ENCODE measurements around the gene AUTS2. TPM values are rescaled to one million over a fixed set of nuclear protein-coding genes. Genes with fewer than 3 reads are reported as not detected.

The AUTS2 gene
- polyA plus RNA-seq, 1 donor (not counting 4 experiments of a cell fraction or from before 2014, with no cell fraction given) = 4.7 TPM

GRCh38 chr7:70640266-70640833 lies 1042.1 kb downstream of the AUTS2 start:
- Histone ChIP-seq H3K27me3 (ENCODE audit: control insufficient read depth, extremely low read depth, insufficient read depth, low read length) (no peaks in the 10 kb centered on the region), H3K4me2 (ENCODE audit: control insufficient read depth, extremely low read depth, insufficient read depth, low read depth, low read length) (no peak overlapping the region), H3K4me1 (ENCODE audit: control insufficient read depth, extremely low read depth, insufficient read depth, low read length) (peaks cover 6% of the 10 kb centered on the region), H2AFZ (ENCODE audit: control insufficient read depth, low read length) (no peak overlapping the region), H3K9ac (ENCODE audit: control insufficient read depth, extremely low read depth, insufficient read depth, low read length) (no peak overlapping the region), H3K36me3 (ENCODE audit: control insufficient read depth in 2 of 2, extremely low read depth in 1 of 2, insufficient read depth in 2 of 2, low read length in 2 of 2) (no peaks in the 10 kb centered on the region), H3K4me3 (ENCODE audit: control insufficient read depth in 2 of 3, extremely low read depth in 1 of 3, insufficient read depth in 2 of 3, low read depth in 1 of 3, low read length in 3 of 3) (no peak overlapping the region), H3K9me1 (ENCODE audit: control insufficient read depth, extremely low read depth, insufficient read depth, low read length) (no peaks in the 10 kb centered on the region), H3K9me3 (ENCODE audit: control insufficient read depth, low read depth, low read length) (no peaks in the 10 kb centered on the region), H3K79me2 (ENCODE audit: control insufficient read depth, insufficient read depth, low read length) (no peaks in the 10 kb centered on the region), H3K27ac (ENCODE audit: control insufficient read depth, insufficient read depth, low read length) (no peak overlapping the region), H4K20me1 (ENCODE audit: control insufficient read depth, extremely low read depth, insufficient read depth, low read length) (no peaks in the 10 kb centered on the region)
- dilution Hi-C loops (cut with MboI; ENCODE audit: extremely low pct_ligation_motif_present, low sequenced_read_pairs) = no loop called here
- TF ChIP-seq EZH2 (IDR thresholded peaks at IDR 0.05; ENCODE audit: low read length) = no peak
- no peak for TF ChIP-seq CTCF (optimal IDR thresholded peaks at IDR 0.05 in 1 of 3, IDR thresholded peaks at IDR 0.05 in 1 of 3, conservative IDR thresholded peaks at IDR 0.05 in 1 of 3; ENCODE audit: extremely low read depth in 1 of 3, insufficient read depth in 2 of 3, low read length in 3 of 3)
- FAIRE-seq = peak; percentile 44
- DNase-seq (ENCODE audit: low read depth, low spot score) = no peak

- FAIRE-seq (no peak), DNase-seq (ENCODE audit: low read depth, low spot score) (no peak)
- Histone ChIP-seq H3K4me2 (ENCODE audit: control insufficient read depth, extremely low read depth, insufficient read depth, low read depth, low read length) (no peak overlapping the region), H3K4me1 (ENCODE audit: control insufficient read depth, extremely low read depth, insufficient read depth, low read length) (peaks cover 6% of the 10 kb centered on the region), H3K27ac (ENCODE audit: control insufficient read depth, insufficient read depth, low read length) (no peak overlapping the region), H3K9me1 (ENCODE audit: control insufficient read depth, extremely low read depth, insufficient read depth, low read length) (no peaks in the 10 kb centered on the region), H3K9ac (ENCODE audit: control insufficient read depth, extremely low read depth, insufficient read depth, low read length) (no peak overlapping the region), H3K27me3 (ENCODE audit: control insufficient read depth, extremely low read depth, insufficient read depth, low read length) (no peaks in the 10 kb centered on the region), H2AFZ (ENCODE audit: control insufficient read depth, low read length) (no peak overlapping the region), H3K9me3 (ENCODE audit: control insufficient read depth, low read depth, low read length) (no peaks in the 10 kb centered on the region), H3K4me3 (ENCODE audit: control insufficient read depth in 2 of 3, extremely low read depth in 1 of 3, insufficient read depth in 2 of 3, low read depth in 1 of 3, low read length in 3 of 3) (no peak overlapping the region), H4K20me1 (ENCODE audit: control insufficient read depth, extremely low read depth, insufficient read depth, low read length) (no peaks in the 10 kb centered on the region), H3K36me3 (ENCODE audit: control insufficient read depth in 2 of 2, extremely low read depth in 1 of 2, insufficient read depth in 2 of 2, low read length in 2 of 2) (no peaks in the 10 kb centered on the region), H3K79me2 (ENCODE audit: control insufficient read depth, insufficient read depth, low read length) (no peaks in the 10 kb centered on the region)
- dilution Hi-C loops (cut with MboI; ENCODE audit: extremely low pct_ligation_motif_present, low sequenced_read_pairs) = no loop called here
- TF ChIP-seq CTCF (optimal IDR thresholded peaks at IDR 0.05 in 1 of 3, IDR thresholded peaks at IDR 0.05 in 1 of 3, conservative IDR thresholded peaks at IDR 0.05 in 1 of 3; ENCODE audit: extremely low read depth in 1 of 3, insufficient read depth in 2 of 3, low read length in 3 of 3) = no peak
- no peak for TF ChIP-seq EZH2 (IDR thresholded peaks at IDR 0.05; ENCODE audit: low read length)
Observed at GRCh38 chr7:70641882-70642281, 1043.6 kb downstream of the AUTS2 start.
